NCI-H187 (cell line): ENCODE measurements around the gene CDKL4.
"Not testable (repeated sequence)": the region's sequence is repeated elsewhere in the genome, so short reads cannot be mapped to it uniquely, and the experiment has no call there.

Experiments used
- DNase-seq, 2 experiments: peaks; one replicate each; lab custom pipeline; 2025; lab: John Stamatoyannopoulos, UW

The CDKL4 gene

DNA sequence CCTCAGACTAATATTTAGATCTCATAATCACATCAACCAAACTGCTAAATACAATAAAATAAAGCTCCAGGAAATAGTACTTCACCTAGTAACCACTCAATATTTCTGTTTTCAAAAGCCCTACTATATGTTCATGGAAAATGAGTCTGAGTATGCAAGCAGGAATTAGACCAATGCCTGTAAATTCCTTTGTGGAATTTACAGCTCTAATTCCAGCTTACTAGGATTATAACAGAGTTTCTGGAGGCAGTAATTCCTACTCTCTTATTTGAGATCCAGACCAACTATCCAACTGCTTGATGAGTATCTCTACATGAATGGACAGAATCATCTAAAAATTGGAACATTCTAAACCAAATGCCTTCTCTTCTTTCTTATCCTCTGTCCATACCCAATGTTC lies 11.6 kb downstream of the CDKL4 start:
- no peak for DNase-seq

DNA sequence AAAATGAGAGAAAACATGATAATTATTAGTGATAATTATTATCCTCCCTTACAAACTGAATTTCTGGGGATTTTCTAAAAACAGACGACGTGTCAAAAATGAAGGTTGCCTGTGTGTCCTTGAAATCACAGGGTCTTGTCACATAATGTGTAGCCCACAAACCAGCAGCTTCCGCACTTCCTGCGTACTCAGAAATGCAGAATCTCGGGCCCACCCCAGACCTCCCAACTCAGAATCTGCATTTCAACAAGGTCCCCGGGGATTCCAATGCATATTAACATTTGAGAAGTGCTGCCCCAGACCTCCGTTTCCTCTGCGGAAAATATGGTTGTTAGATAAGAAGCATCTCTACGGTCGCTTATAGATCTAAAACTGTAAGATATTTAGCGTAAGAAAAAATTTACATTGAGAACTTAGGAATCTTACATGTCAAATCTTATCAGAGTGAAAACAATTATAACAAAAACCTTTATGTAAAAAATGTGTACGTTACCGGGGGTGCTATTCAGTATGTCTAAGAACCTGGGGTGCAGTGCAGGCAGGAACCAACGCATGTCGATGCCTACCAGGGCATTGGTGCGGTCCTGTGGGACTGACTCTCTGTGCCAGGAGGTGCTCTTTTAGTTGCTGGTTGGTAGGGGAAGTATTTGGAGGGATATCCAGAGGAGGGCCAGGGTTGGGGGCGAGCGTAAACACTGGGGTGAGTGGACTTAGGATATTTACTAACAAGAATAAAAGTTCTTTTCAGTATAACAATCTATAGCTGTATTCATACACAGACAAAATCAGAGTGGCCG lies 15.2 kb downstream of the CDKL4 start:
- DNase-seq, result no peak

- peak; percentile 13 to 52 for DNase-seq
These were observed 15.9 kb downstream of the CDKL4 start for GRCh38 chr2:39227628-39228412.

- DNase-seq, result no peak
These were observed 18.2 kb downstream of the CDKL4 start for GRCh38 chr2:39225567-39225966.

DNA sequence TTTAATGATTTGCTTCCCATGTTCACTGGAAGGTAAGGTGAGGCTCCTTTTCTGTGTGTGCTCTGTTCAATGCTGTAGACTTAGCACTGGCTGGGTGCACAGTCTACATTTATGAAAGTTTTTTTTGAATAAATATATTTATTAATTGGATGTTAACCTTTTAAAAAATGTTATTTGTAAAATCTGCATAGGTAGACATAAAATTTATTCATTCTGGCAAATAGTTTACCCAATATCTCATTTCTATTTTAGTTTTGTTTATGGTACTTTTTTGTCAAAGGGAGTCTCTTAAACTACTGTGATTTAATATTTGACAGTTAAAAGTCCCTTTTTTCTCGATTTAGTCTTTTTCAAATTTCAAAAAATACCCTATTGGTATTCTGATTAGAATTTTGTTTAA lies 19.9 kb downstream of the CDKL4 start:
- DNase-seq, result no peak

DNA sequence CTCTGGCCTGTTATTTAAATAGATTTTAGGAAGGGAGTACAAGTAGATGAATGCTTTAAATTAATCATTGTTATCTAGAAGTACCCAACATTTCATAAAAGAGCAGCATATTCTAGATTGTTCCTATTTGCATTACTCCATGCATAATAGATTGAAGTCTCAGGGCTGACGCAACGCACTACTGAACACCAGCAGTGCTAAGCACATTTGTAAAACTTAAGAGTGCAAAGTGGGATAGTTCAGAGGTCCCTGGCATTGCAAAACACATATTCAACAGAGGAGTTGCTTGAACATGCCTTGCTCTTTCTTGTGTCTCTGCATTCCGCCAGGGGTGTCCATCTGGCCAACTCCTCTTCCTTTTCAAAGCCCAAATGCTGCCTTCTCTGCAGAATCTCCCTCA lies 22.3 kb downstream of the CDKL4 start:
- no peak for DNase-seq

DNA sequence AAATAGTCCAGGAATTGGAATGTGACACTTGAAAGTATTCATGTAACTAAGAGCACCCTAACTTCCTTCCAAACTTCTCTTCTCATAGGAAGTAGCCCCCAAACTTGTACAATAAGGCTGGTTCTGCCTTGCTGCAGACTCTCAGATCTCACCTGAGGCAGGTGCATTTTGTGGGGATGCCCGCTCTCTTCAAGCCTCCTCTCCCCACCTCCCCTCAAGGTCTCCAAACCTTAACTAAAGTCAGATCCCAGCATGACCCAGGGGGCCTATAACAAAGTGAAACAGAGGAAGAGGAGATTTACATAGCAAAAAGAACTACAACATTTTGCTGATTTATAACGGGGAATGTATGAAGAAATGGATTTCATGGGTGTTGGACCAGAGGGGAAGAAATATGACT lies 23.6 kb downstream of the CDKL4 start:
- DNase-seq, result no peak

GRCh38 chr2:39218391-39218790 lies 25.4 kb downstream of the CDKL4 start:
- no peak for DNase-seq

DNA sequence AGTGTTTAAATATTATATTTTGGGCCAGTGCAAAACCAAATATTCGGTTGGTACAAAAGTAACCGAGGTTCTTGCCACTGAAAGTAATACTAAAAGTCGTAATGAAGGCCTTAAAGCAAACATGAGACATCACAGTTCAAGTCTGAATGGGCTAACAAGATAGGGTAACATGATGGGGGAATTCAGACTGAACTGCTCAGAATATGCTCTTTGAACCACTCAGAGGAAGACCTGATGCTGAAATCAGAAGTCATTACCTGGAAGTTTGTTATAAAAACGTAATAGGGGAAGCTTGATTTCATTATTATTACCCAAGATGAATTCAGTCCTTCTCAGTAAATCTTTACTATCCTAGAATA lies 26.6 kb downstream of the CDKL4 start:
- DNase-seq, result no peak

DNA sequence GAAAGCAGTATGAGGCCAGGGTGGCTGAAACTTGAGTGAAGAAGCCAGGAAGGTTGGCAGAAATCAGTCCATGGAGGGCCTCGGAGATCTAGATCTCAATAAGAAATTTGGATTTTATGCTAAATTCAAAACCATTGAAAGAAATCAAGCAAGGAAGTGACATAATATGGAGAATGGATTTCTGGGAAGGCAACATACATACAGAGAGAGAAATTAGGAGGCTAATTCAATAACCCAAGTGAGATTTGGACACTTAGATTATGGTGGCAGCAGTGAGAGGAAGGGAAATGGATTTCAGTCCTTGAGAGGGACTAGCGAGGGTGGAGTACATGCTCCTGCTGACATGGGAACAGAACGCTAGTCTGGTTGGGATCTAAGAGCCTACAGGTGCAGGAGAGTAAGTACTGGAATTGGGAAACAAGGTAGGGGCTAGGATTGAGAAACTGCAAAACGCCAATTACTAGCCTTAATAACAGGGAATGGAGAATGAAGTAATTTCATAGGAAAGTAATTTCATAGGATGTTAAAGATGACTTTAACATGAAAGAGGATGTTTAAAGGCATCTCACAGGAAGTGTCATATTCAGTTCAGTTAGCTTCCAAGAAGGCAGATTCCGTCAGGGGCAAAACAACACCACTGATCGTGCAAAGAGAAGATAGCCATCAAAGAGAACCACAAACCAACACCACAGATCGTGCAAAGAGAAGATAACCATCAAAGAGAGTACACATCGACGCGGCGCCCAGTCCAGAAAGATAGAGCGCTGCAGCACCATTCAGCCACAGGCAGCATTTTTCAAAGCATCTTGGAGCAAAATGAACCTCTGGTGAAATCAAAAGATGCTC lies 27.2 kb downstream of the CDKL4 start:
- DNase-seq, result no peak

GRCh38 chr2:39215545-39215944 lies 28.2 kb downstream of the CDKL4 start:
- no peak for DNase-seq

DNA sequence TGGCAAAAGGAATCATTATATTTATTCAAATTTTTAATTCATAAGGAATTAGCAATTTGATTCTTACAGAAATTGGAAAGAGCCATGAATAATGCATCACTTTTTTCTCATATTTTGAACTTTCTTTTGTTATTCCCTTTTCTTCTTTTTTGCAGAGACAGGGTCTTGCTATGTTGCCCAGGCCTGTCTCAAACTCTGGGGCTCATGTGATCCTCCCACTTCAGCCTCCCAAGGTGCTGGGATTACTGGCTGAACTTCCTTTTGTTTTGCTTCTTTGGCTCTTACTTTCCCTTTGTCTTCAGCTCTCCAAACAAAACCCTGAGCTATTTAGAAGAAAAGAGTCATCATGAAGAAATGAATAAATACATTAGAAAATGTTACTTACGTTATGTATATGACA lies 30.8 kb downstream of the CDKL4 start:
- DNase-seq, result no peak

- no peak for DNase-seq
These were observed 32.9 kb downstream of the CDKL4 start for GRCh38 chr2:39210846-39211245.

GRCh38 chr2:39203382-39203781 lies 40.4 kb downstream of the CDKL4 start:
- DNase-seq, result no peak

DNA sequence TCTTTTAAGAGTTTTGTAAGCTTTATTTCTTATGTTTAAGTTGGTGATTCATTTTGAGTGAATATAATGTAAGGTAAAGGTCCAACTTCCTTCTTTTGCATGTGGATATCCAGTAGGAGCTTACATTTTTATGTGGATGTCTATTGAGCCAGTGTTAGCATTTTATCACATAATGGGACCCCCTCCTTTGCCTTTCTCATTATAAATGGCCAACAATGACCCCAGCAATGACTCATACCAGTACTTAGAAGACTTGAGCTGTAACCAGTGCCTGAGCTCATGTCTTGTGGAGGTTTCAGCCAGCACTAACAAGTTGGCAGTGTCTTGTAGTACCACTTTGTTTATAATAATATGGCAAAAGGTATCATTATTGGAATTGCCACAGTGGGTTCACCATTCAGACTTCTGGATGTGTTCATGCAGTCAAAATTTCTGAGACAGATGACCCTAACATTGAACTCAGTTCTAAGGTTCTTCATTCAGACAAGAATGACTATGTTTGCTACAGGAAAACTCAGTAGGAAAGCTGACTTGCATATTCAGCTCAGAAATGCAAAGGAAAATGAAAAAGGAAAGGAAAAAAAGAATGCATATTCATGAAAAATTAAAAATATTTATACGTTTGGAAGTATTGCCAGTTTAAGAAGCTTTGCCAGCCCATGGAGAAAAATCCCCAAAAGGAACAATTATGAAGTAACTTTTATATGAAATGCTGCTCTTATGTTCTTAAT lies 41.0 kb downstream of the CDKL4 start:
- no peak for DNase-seq

- DNase-seq, result not testable (repeated sequence)
These were observed 46.8 kb downstream of the CDKL4 start for GRCh38 chr2:39197003-39197402.

DNA sequence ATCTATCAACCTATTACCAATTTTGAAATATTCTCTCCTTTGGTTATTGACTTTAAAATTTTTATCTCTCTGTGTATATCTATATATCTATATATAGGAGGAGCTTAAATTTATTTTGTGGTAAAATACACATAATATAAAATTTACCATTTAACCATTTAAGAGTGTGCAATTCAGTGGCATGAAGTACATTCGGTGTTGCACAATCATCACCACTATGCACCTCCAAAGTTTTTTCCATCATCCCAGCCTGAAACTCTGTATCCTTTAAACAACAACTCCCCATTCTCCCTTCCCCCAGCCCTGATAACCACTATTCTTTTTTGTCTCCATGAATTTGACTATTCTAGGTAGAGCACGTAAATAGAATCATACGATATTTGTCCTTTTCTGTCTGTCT lies 49.1 kb downstream of the CDKL4 start:
- no peak for DNase-seq

- DNase-seq, result no peak
These were observed 54.7 kb downstream of the CDKL4 start for GRCh38 chr2:39188960-39189494.

DNA sequence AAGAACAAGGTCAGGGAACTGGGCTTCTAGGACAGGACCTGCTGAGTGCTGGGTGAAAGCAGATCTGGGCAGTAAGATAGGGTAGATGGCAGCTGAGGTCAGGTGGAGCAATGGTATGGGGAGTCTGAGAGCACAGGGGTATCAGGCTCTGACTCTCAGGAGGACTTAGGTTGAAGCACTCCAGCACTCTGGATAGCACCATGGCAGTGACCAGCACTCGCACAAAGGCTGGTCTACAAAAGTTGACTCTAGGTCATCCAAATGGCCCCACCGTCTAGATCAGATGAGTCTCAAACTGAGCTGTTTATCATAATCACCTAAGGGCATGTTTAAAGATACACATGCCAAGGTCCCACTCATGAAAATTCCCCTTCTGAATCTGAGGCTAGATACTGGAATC lies 60.1 kb downstream of the CDKL4 start:
- no peak for DNase-seq

GRCh38 chr2:39181297-39181696 lies 62.5 kb downstream of the CDKL4 start:
- DNase-seq, result no peak
